ENCODE data around the gene STK11IP.

The STK11IP gene

GRCh38 chr2:219561179-219562048 lies 36.2 kb upstream of the STK11IP start:
- DNase-seq (ENCODE audit: low read depth): no peak
- no peak overlapping the region for H3K4me3 ChIP-seq (ENCODE audit: low read depth, low read length)

- H3K4me3 ChIP-seq (ENCODE audit: low read depth, low read length): no peak overlapping the region
- no peak for DNase-seq (ENCODE audit: low read depth)
Observed at GRCh38 chr2:219562049-219563020, 35.3 kb upstream of the STK11IP start.

GRCh38 chr2:219563271-219563928 lies 34.3 kb upstream of the STK11IP start:
- no peak overlapping the region for H3K4me3 ChIP-seq (ENCODE audit: low read depth, low read length)
- no peak for DNase-seq (ENCODE audit: low read depth)

GRCh38 chr2:219565130-219566080 lies 32.3 kb upstream of the STK11IP start:
- no peak overlapping the region for H3K4me3 ChIP-seq (ENCODE audit: low read depth, low read length)
- no peak for DNase-seq (ENCODE audit: low read depth)

- no peak for DNase-seq (ENCODE audit: low read depth)
- no peak overlapping the region for H3K4me3 ChIP-seq (ENCODE audit: low read depth, low read length)
Observed at GRCh38 chr2:219566640-219567039, 31.0 kb upstream of the STK11IP start.

GRCh38 chr2:219567131-219567530 lies 30.5 kb upstream of the STK11IP start:
- no peak for DNase-seq (ENCODE audit: low read depth)

GRCh38 chr2:219567791-219568361 lies 29.8 kb upstream of the STK11IP start:
- no peak for DNase-seq (ENCODE audit: low read depth)
- no peak overlapping the region for H3K4me3 ChIP-seq (ENCODE audit: low read depth, low read length)

More at GRCh38 chr2:219567131-219567530, 30.5 kb upstream of the STK11IP start:
- H3K4me3 ChIP-seq (ENCODE audit: low read depth, low read length): no peak overlapping the region

- DNase-seq (ENCODE audit: low read depth): no peak
- no peak overlapping the region for H3K4me3 ChIP-seq (ENCODE audit: low read depth, low read length)
Observed at GRCh38 chr2:219569041-219569440, 28.6 kb upstream of the STK11IP start.

GRCh38 chr2:219569635-219570034 lies 28.0 kb upstream of the STK11IP start:
- DNase-seq (ENCODE audit: low read depth): no peak
- H3K4me3 ChIP-seq (ENCODE audit: low read depth, low read length): peak overlapping the region; percentile 67

GRCh38 chr2:219570194-219570923 lies 27.3 kb upstream of the STK11IP start:
- no peak for DNase-seq (ENCODE audit: low read depth)
- peak overlapping the region; percentile 67 for H3K4me3 ChIP-seq (ENCODE audit: low read depth, low read length)

GRCh38 chr2:219570924-219571310 lies 26.7 kb upstream of the STK11IP start:
- H3K4me3 ChIP-seq (ENCODE audit: low read depth, low read length): peak overlapping the region; percentile 67
- no peak for DNase-seq (ENCODE audit: low read depth)

GRCh38 chr2:219571311-219572236 lies 26.1 kb upstream of the STK11IP start, which contains the start of gene OBSL1:
TSS of gene OBSL1 (minus strand) at chr2:219571539. CDS start at chr2:219571232, 307 bp downstream.
- H3K4me3 ChIP-seq (ENCODE audit: low read depth, low read length): peak within 1 kb of the TSS; percentile 67
- peak; percentile 51 for DNase-seq (ENCODE audit: low read depth)

- no peak for DNase-seq (ENCODE audit: low read depth)
- peak within 1 kb of the TSS; percentile 67 for H3K4me3 ChIP-seq (ENCODE audit: low read depth, low read length)
Observed at GRCh38 chr2:219572237-219573001, 25.2 kb upstream of the STK11IP start, which contains the start of gene INHA. TSS of gene INHA (plus strand) at chr2:219572310. CDS start at chr2:219572375, 65 bp downstream.

- H3K4me3 ChIP-seq (ENCODE audit: low read depth, low read length): no peak overlapping the region
- no peak for DNase-seq (ENCODE audit: low read depth)
Observed at GRCh38 chr2:219573166-219573565, 24.5 kb upstream of the STK11IP start.

GRCh38 chr2:219574484-219575311 lies 23.0 kb upstream of the STK11IP start:
- no peak for DNase-seq (ENCODE audit: low read depth)
- no peak overlapping the region for H3K4me3 ChIP-seq (ENCODE audit: low read depth, low read length)

Measured in skeletal muscle cell (primary cell).